HEK293T (cell line): Measurements from ENCODE around the gene SKAP1.

ENCODE experiments used
- CTCF ChIA-PET: fragments of 350-600 bp; formaldehyde crosslinking; extraction: SDS; loops from one replicate; lab custom pipeline; 2021; ENCODE audit warnings: antibody characterized with exemption, inconsistent platforms; lab: Yijun Ruan, JAX
- POLR2A ChIA-PET: fragments of 350-600 bp; formaldehyde crosslinking; extraction: SDS; loops from one replicate; lab custom pipeline; 2020; ENCODE audit warnings: antibody characterized with exemption, inconsistent platforms; lab: Yijun Ruan, JAX
- DNase-seq: peaks from one replicate; pipeline ENCODE4 v3.0.0; 2012; ENCODE audit warnings: mixed read lengths; ENCODE audit errors: extremely low spot score
- ARNT ChIP-seq: fragments of 450-650 bp; IDR thresholded peaks from 2 replicates; pipeline ENCODE4 v1.6.1; 2017; ENCODE audit warnings: mild to moderate bottlenecking
- BHLHE40 ChIP-seq: fragments of 450-650 bp; IDR thresholded peaks from 2 replicates; pipeline ENCODE4 v1.6.1; 2016; ENCODE audit warnings: mild to moderate bottlenecking, moderate library complexity, borderline replicate concordance
- CTBP1 ChIP-seq: fragments of 450-650 bp; IDR thresholded peaks from 2 replicates; pipeline ENCODE4 v1.6.1; 2016; ENCODE audit warnings: borderline replicate concordance
- ELF4 ChIP-seq: fragments of 450-650 bp; IDR thresholded peaks from 2 replicates; pipeline ENCODE4 v1.6.1; 2017; ENCODE audit warnings: antibody characterized with exemption
- FOXA1 ChIP-seq: fragments of 450-650 bp; IDR thresholded peaks from 2 replicates; pipeline ENCODE4 v1.6.1; 2016; ENCODE audit warnings: mild to moderate bottlenecking
- FOXK2 ChIP-seq: fragments of 450-650 bp; IDR thresholded peaks from 2 replicates; pipeline ENCODE4 v1.6.1; 2016; ENCODE audit warnings: mild to moderate bottlenecking
- FOXM1 ChIP-seq: fragments of 450-650 bp; IDR thresholded peaks from 2 replicates; pipeline ENCODE4 v1.6.1; 2017; ENCODE audit warnings: mild to moderate bottlenecking, borderline replicate concordance
- HDGF ChIP-seq: fragments of 450-650 bp; IDR thresholded peaks from 2 replicates; pipeline ENCODE4 v1.6.1; 2017; ENCODE audit warnings: antibody characterized with exemption, borderline replicate concordance
- L3MBTL2 ChIP-seq: fragments of 450-650 bp; conservative IDR thresholded peaks from 2 replicates; pipeline ENCODE4 v1.6.1; 2016; ENCODE audit warnings: mild to moderate bottlenecking
- LEF1 ChIP-seq: fragments of 450-650 bp; IDR thresholded peaks from 2 replicates; pipeline ENCODE4 v1.6.1; 2017; ENCODE audit warnings: mild to moderate bottlenecking, borderline replicate concordance
- NFRKB ChIP-seq: fragments of 450-650 bp; IDR thresholded peaks from 2 replicates; pipeline ENCODE4 v1.6.1; 2016; ENCODE audit warnings: mild to moderate bottlenecking, moderate library complexity
- PKNOX1 ChIP-seq: fragments of 450-650 bp; IDR thresholded peaks from 2 replicates; pipeline ENCODE4 v1.6.1; 2016
- SP1 ChIP-seq: fragments of 450-650 bp; IDR thresholded peaks from 2 replicates; pipeline ENCODE4 v1.6.1; 2017
- SUZ12 ChIP-seq: fragments of 450-650 bp; IDR thresholded peaks from 2 replicates; pipeline ENCODE4 v1.6.1; 2016; ENCODE audit warnings: mild to moderate bottlenecking
- TARDBP ChIP-seq: fragments of 450-650 bp; IDR thresholded peaks from 2 replicates; pipeline ENCODE4 v1.6.1; 2016
- ZNF384 ChIP-seq: fragments of 450-650 bp; IDR thresholded peaks from 2 replicates; pipeline ENCODE4 v1.6.1; 2016

The SKAP1 gene

DNA sequence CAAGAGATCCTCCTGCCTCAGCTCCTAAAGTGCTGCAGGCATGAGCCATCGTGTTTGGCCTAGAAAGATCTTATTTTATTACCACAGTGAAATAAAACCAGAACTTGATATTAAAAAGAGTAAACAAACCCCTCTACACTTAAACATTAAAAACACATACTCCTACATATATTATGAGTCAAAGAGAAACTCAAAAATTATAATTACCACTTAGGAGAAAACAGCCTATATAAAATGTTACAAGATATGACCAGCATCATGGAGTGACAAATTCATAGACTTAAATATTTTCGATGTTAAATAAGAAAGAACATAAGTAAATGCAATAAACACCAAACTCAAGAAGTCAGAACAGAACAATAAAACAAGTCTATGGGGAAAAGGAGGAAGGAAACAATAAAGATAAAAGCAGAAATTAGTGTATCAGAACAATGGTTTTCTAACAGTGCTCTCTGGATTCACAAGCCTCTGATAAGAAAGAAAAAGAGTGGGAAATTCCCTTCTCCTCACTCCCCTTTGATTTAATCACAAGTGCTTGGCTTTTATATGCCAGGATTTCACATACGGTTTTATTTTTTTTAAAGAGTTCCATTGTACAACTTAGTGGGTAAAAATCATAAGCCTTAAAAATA is 23.0 kb downstream of the SKAP1 start:
- TF ChIP-seq FOXK2 (no peak), CTBP1 (no peak), ARNT (no peak)
- ChIA-PET POLR2A (no interaction called here), CTCF (no interaction called here)
- no peak for DNase-seq

DNA sequence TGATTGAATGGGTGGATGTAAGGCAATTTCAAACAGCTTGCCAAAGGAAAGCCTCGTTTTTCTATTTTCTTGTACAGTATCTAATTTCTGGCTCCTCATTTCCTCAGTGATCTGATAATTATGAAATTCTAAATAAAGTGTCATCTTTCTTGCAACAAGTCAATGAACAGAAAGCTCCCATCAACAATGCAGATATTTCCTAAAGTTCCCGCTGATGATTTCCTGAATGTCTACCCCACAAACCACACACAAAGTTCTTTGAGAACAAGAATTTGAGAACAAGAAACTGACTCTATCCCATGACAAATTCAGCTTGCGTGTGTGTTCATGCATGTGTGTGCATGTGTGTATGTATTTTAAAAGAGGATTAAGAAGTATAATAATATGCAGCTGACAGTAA is 35.2 kb downstream of the SKAP1 start:
- CTCF ChIA-PET = no interaction called here
- POLR2A ChIA-PET = no interaction called here
- TF ChIP-seq PKNOX1 = no peak
- TF ChIP-seq SP1 = no peak
- no peak for DNase-seq

- no peak for DNase-seq
- ChIA-PET CTCF (interaction anchor here (0.7 kb wide), 1 partner anchor 227 kb away, joined by 3 read pairs; no protein-coding TSS in a partner anchor), POLR2A (interaction anchor here (0.9 kb wide), 1 partner anchor 13 kb away, joined by 3 read pairs; no protein-coding TSS in a partner anchor)
- TF ChIP-seq SP1 (no peak), TARDBP (no peak), BHLHE40 (no peak), ZNF384 (no peak), FOXA1 (no peak), NFRKB (no peak), FOXK2 (no peak), L3MBTL2 (no peak), HDGF (no peak), LEF1 (no peak), ARNT (no peak), SUZ12 (no peak), FOXM1 (no peak), PKNOX1 (no peak), CTBP1 (no peak), ELF4 (no peak)
These were observed 36.7 kb downstream of the SKAP1 start for GRCh38 chr17:48393283-48393682.

GRCh38 chr17:48392857-48393256 is 37.2 kb downstream of the SKAP1 start:
- CTCF ChIA-PET = no interaction called here
- DNase-seq = no peak
- POLR2A ChIA-PET = interaction anchor here (0.9 kb wide), 1 partner anchor 12 kb away, joined by 3 read pairs; no protein-coding TSS in a partner anchor
- TF ChIP-seq ZNF384 (no peak), NFRKB (no peak), FOXA1 (no peak), FOXK2 (no peak), PKNOX1 (no peak), TARDBP (no peak), CTBP1 (no peak)

GRCh38 chr17:48391444-48391843 is 38.6 kb downstream of the SKAP1 start:
- ChIA-PET POLR2A (no interaction called here), CTCF (interaction anchor here (0.6 to 1.2 kb wide), 2 partner anchors 183 to 196 kb away, joined by 3 read pairs; no protein-coding TSS in a partner anchor)
- TF ChIP-seq NFRKB = no peak
- TF ChIP-seq FOXM1 = no peak
- no peak for TF ChIP-seq ZNF384
- no peak for TF ChIP-seq ELF4
- TF ChIP-seq CTBP1 = no peak
- TF ChIP-seq FOXA1 = no peak
- TF ChIP-seq SP1 = no peak
- no peak for TF ChIP-seq HDGF
- no peak for TF ChIP-seq PKNOX1
- no peak for TF ChIP-seq FOXK2
- TF ChIP-seq LEF1 = no peak
- TF ChIP-seq L3MBTL2 = no peak
- no peak for TF ChIP-seq ARNT
- TF ChIP-seq BHLHE40 = no peak
- TF ChIP-seq SUZ12 = no peak
- TF ChIP-seq TARDBP = no peak
- no peak for DNase-seq

- TF ChIP-seq CTBP1 (no peak), HDGF (no peak), SP1 (no peak), ARNT (no peak), BHLHE40 (no peak), ZNF384 (no peak), FOXK2 (no peak), FOXM1 (no peak), TARDBP (no peak), LEF1 (no peak), FOXA1 (no peak), NFRKB (no peak), SUZ12 (no peak), ELF4 (no peak)
- ChIA-PET CTCF (interaction anchor here (0.6 kb wide), 1 partner anchor 21 kb away, joined by 3 read pairs; no protein-coding TSS in a partner anchor), POLR2A (no interaction called here)
- DNase-seq = no peak
These were observed 40.1 kb downstream of the SKAP1 start for GRCh38 chr17:48389903-48390302.
